B cell (primary cell): Measurements from ENCODE around the gene CILP. TPM values are rescaled to one million over a fixed set of nuclear protein-coding genes. Genes with fewer than 3 reads are reported as not detected.

Experiments
- ATAC-seq: fragments of 200-7000 bp; cut with Tn5 transposase; one replicate; pipeline ENCODE4 v1.10.0; 2021; ENCODE audit warnings: low read depth, mild to moderate bottlenecking, moderate number of reproducible peaks, moderate library complexity
- CTCF ChIA-PET: fragments of 350-600 bp; sonication (Branson Sonifier 250); formaldehyde crosslinking; loops from one replicate; lab custom pipeline; 2021; ENCODE audit warnings: antibody characterized with exemption, inconsistent platforms; lab: Charles Lee
- POLR2A ChIA-PET: fragments of 350-600 bp; sonication (Branson Sonifier 250); formaldehyde crosslinking; loops from one replicate; lab custom pipeline; 2021; ENCODE audit warnings: antibody characterized with exemption; lab: Charles Lee
- DNase-seq: peaks from one replicate; pipeline ENCODE4 v3.0.0; 2013
- H2AFZ ChIP-seq: 2 replicates; pipeline ENCODE4 v1.6.1; 2012; ENCODE audit warnings: mild to moderate bottlenecking, low read depth, low read length; ENCODE audit not compliant: insufficient read depth, poor library complexity, severe bottlenecking
- H3K27ac ChIP-seq, 2 donors: 1 replicate in 1 of 2; 2 replicates in 1 of 2; pipeline ENCODE4 v1.5.1; 2012 to 2013; ENCODE audit warnings: low read length in 2 of 2, mild to moderate bottlenecking in 2 of 2, moderate library complexity in 1 of 2
- H3K27me3 ChIP-seq, 4 experiments: fragments of 200-600 bp in 1 of 4; sonication (generic) in 1 of 4; replicated peaks in 1 of 4; 1 replicate in 2 of 4; 2 replicates in 2 of 4; pipeline versions ENCODE4 v1.6.1 to v1.7.0; 2013 to 2016; ENCODE audit warnings: low read length in 3 of 4, mild to moderate bottlenecking in 2 of 4, mixed read lengths in 1 of 4, moderate library complexity in 1 of 4; ENCODE audit not compliant: insufficient read depth in 4 of 4, control insufficient read depth in 3 of 4; ENCODE audit errors: control extremely low read depth in 1 of 4
- H3K36me3 ChIP-seq, 2 experiments: replicated peaks in 1 of 2; 1 replicate in 1 of 2; 2 replicates in 1 of 2; pipeline versions ENCODE4 v1.6.1 to v1.7.1; 2013; ENCODE audit warnings: low read length in 1 of 2; ENCODE audit not compliant: insufficient read depth in 2 of 2, control insufficient read depth in 1 of 2; ENCODE audit errors: control extremely low read depth in 1 of 2, extremely low read depth in 1 of 2
- H3K4me1 ChIP-seq, 2 donors: fragments of 200-600 bp in 1 of 2; sonication (generic) in 1 of 2; 1 replicate in 1 of 2; 2 replicates in 1 of 2; pipeline versions ENCODE4 v1.5.1 to v1.6.1; 2013 to 2017; ENCODE audit warnings: low read length in 2 of 2; ENCODE audit not compliant: control insufficient read depth in 2 of 2, insufficient read depth in 2 of 2
- H3K4me2 ChIP-seq: replicated peaks from 2 replicates; pipeline ENCODE3; 2012; ENCODE audit warnings: mild to moderate bottlenecking, low read depth, low read length; ENCODE audit not compliant: poor library complexity, severe bottlenecking
- H3K4me3 ChIP-seq, 5 experiments: fragments of 200-600 bp in 1 of 5; sonication (generic) in 1 of 5; 1 replicate in 3 of 5; 2 replicates in 2 of 5; pipeline versions ENCODE4 v1.5.1 to v1.7.0; 2011 to 2016; ENCODE audit warnings: low read length in 4 of 5, mild to moderate bottlenecking in 4 of 5, low read depth in 2 of 5, control low read depth in 1 of 5, moderate library complexity in 1 of 5; ENCODE audit not compliant: insufficient read depth in 1 of 5; ENCODE audit errors: control extremely low read depth in 1 of 5, extremely low read depth in 1 of 5
- H3K79me2 ChIP-seq: fragments of 200-600 bp; sonication (generic); one replicate; pipeline ENCODE4 v1.6.0; 2016; ENCODE audit warnings: low read length; ENCODE audit not compliant: control insufficient read depth, insufficient read depth
- H3K9ac ChIP-seq: fragments of 200-600 bp; sonication (generic); 2 replicates; pipeline ENCODE4 v1.6.1; 2017; ENCODE audit warnings: mild to moderate bottlenecking, low read length, moderate library complexity
- H3K9me3 ChIP-seq, 3 donors: one replicate each; pipeline versions ENCODE4 v1.6.1 to v1.7.1; 2013; ENCODE audit warnings: low read length in 2 of 3; ENCODE audit not compliant: control insufficient read depth in 2 of 3, insufficient read depth in 1 of 3; ENCODE audit errors: control extremely low read depth in 1 of 3
- H4K20me1 ChIP-seq: 2 replicates; pipeline ENCODE4 v1.6.0; 2012; ENCODE audit warnings: mild to moderate bottlenecking, low read length; ENCODE audit not compliant: insufficient read depth, control insufficient read depth, poor library complexity, severe bottlenecking
- H3K27ac Mint-ChIP-seq: one replicate; pipeline ENCODE4 v1.8.0; 2021; ENCODE audit warnings: mixed read lengths
- H3K27me3 Mint-ChIP-seq: one replicate; pipeline ENCODE4 v1.8.0; 2021; ENCODE audit warnings: mixed read lengths
- H3K4me1 Mint-ChIP-seq: one replicate; pipeline ENCODE4 v1.8.0; 2021; ENCODE audit warnings: mixed read lengths
- H3K4me3 Mint-ChIP-seq: one replicate; pipeline ENCODE4 v1.8.0; 2021; ENCODE audit warnings: mixed read lengths
- H3K9me3 Mint-ChIP-seq: one replicate; pipeline ENCODE4 v1.8.0; 2022; ENCODE audit warnings: mixed read lengths; ENCODE audit not compliant: insufficient read depth
- CTCF ChIP-seq: fragments of 200-600 bp; IDR thresholded peaks from one replicate; pipeline ENCODE4 v1.8.0; 2022; ENCODE audit warnings: antibody characterized with exemption, mild to moderate bottlenecking
- EZH2 ChIP-seq: IDR thresholded peaks from 2 replicates; pipeline ENCODE4 v1.6.1; 2012; ENCODE audit warnings: borderline replicate concordance, low read depth, mild to moderate bottlenecking, moderate library complexity, low read length; ENCODE audit not compliant: insufficient read depth, poor library complexity, severe bottlenecking
- WGBS: methylation state at CpG from one replicate; pipeline ENCODE4 v1.1.5; 2013; ENCODE audit warnings: missing lambda C conversion rate; ENCODE audit not compliant: insufficient coverage; 5-methylcytosine and 5-hydroxymethylcytosine counted together
- intact Hi-C: fragments of 100-400 bp; cut with micrococcal nuclease; formaldehyde crosslinking; loops from one replicate; pipeline ENCODE4 v1.10.0; 2022
- polyA plus RNA-seq: library from polyadenylated mRNA; depleted of rRNA; stranded (reverse); fragments of >200 nt; gene quantifications from 2 replicates; pipeline ENCODE4 v1.2.3, GENCODE V29; 2012
- small RNA-seq: library from RNA; depleted of rRNA; stranded (forward); fragments of <200 nt; gene quantifications from one replicate; pipeline ENCODE3, GENCODE V24; 2012; ENCODE audit warnings: low replicate concordance, low read depth; ENCODE audit not compliant: insufficient read length
- total RNA-seq, 2 donors: library from RNA; stranded (reverse); fragments of 120-200 nt in 1 of 2; gene quantifications; 1 replicate in 1 of 2; 2 replicates in 1 of 2; pipeline versions ENCODE4 v1.2.3 to v1.2.4, GENCODE V29; 2013 to 2022

The CILP gene
- total and polyA plus RNA-seq, 2 donors (not counting 1 experiment from before 2014, with no cell fraction given) = 0.52 to 0.94 TPM

- Mint-ChIP-seq H3K4me1 (no peaks in the 10 kb centered on the region), H3K27ac (no peak overlapping the region)
- CTCF ChIA-PET = no interaction called here
Measured at GRCh38 chr15:65147902-65148301, 63.4 kb downstream of the CILP start.

GRCh38 chr15:65146438-65146837 is 64.8 kb downstream of the CILP start:
- no peaks in the 10 kb centered on the region for H3K27me3 Mint-ChIP-seq
- Histone ChIP-seq H3K4me3 (no peak overlapping the region), H3K4me1 (no peaks in the 10 kb centered on the region), H4K20me1 (no peaks in the 10 kb centered on the region), H3K36me3 (peaks cover 2 to 19% of the 10 kb centered on the region in 2 experiments), H3K79me2 (no peaks in the 10 kb centered on the region), H3K9me3 (no peaks in the 10 kb centered on the region), H3K9ac (no peak overlapping the region), H3K4me2 (no peak overlapping the region), H3K27me3 (no peaks in the 10 kb centered on the region), H3K27ac (no peak overlapping the region), H2AFZ (no peak overlapping the region)
- 89% methylated on average over 1 of the region's 4 CpGs for WGBS
- no peak overlapping the region for H3K27ac Mint-ChIP-seq
- H3K9me3 Mint-ChIP-seq = no peaks in the 10 kb centered on the region
- intact Hi-C loops = no loop called here
- DNase-seq (no peak), ATAC-seq (no peak)
- no peak overlapping the region for H3K4me3 Mint-ChIP-seq
- ChIA-PET POLR2A (no interaction called here), CTCF (no interaction called here)
- TF ChIP-seq CTCF (no peak), EZH2 (no peak)
- H3K4me1 Mint-ChIP-seq = no peaks in the 10 kb centered on the region

More at GRCh38 chr15:65147902-65148301, 63.4 kb downstream of the CILP start:
- Histone ChIP-seq H3K27ac (no peak overlapping the region), H3K79me2 (no peaks in the 10 kb centered on the region), H3K9me3 (no peaks in the 10 kb centered on the region), H2AFZ (no peak overlapping the region), H3K9ac (no peak overlapping the region), H3K36me3 (peaks cover 2 to 26% of the 10 kb centered on the region in 2 experiments), H3K4me1 (no peaks in the 10 kb centered on the region), H3K4me2 (no peak overlapping the region), H3K4me3 (no peak overlapping the region), H4K20me1 (no peaks in the 10 kb centered on the region), H3K27me3 (no peaks in the 10 kb centered on the region)
- POLR2A ChIA-PET = no interaction called here
- no peaks in the 10 kb centered on the region for H3K27me3 Mint-ChIP-seq
- TF ChIP-seq EZH2 (no peak), CTCF (no peak)
- no CpG with 5 or more reads among the region's 3 CpGs for WGBS
- DNase-seq (no peak), ATAC-seq (no peak)
- intact Hi-C loops = no loop called here
- no peaks in the 10 kb centered on the region for H3K9me3 Mint-ChIP-seq
- no peak overlapping the region for H3K4me3 Mint-ChIP-seq

Small RNA genes within 50 kb of the gene (small RNA-seq; reads per million reads assigned to genes)
- gene AC068213.1 = not detected
- not detected for gene RNU6-686P

Other genes with a start within 250 kb of the CILP start
- 94.4 and 95.5 TPM in 2 replicates for gene SPG21, start 221.6 kb downstream of the CILP start, total RNA-seq
- gene SPG21, start 221.6 kb downstream of the CILP start, polyA plus RNA-seq = 43.7 and 52.2 TPM in 2 replicates
- 14.3 and 15.5 TPM in 2 replicates for gene MTFMT, start 181.8 kb downstream of the CILP start, total RNA-seq
- 7.9 and 10.0 TPM in 2 replicates for gene MTFMT, start 181.8 kb downstream of the CILP start, polyA plus RNA-seq
- not detected in 2 replicates for gene SLC51B, start 166.1 kb downstream of the CILP start, total RNA-seq
- gene SLC51B, start 166.1 kb downstream of the CILP start, polyA plus RNA-seq = not detected in 2 replicates
- gene RASL12, start 143.5 kb downstream of the CILP start, total RNA-seq = not detected in 2 replicates
- gene RASL12, start 143.5 kb downstream of the CILP start, polyA plus RNA-seq = not detected in 2 replicates
- gene KBTBD13, start 134.7 kb downstream of the CILP start, total RNA-seq = not detected in 2 replicates
- not detected in 2 replicates for gene KBTBD13, start 134.7 kb downstream of the CILP start, polyA plus RNA-seq
- gene UBAP1L, start 96.3 kb downstream of the CILP start, total RNA-seq = 18.4 and 19.9 TPM in 2 replicates
- 8.4 and 8.5 TPM in 2 replicates for gene UBAP1L, start 96.3 kb downstream of the CILP start, polyA plus RNA-seq
- gene PDCD7, start 77.7 kb downstream of the CILP start, total RNA-seq = 43.2 and 47.0 TPM in 2 replicates
- 14.4 and 34.6 TPM in 2 replicates for gene PDCD7, start 77.7 kb downstream of the CILP start, polyA plus RNA-seq
- gene CLPX, start 26.1 kb downstream of the CILP start, total RNA-seq = 54.5 and 63.1 TPM in 2 replicates
- gene CLPX, start 26.1 kb downstream of the CILP start, polyA plus RNA-seq = 16.6 and 30.9 TPM in 2 replicates
- gene PARP16, start 75.4 kb upstream of the CILP start, total RNA-seq = 18.2 and 21.6 TPM in 2 replicates
- gene PARP16, start 75.4 kb upstream of the CILP start, polyA plus RNA-seq = 13.9 and 19.1 TPM in 2 replicates
- not detected in 2 replicates for gene RNU5A-1, start 84.6 kb upstream of the CILP start, total RNA-seq
- not detected in 2 replicates for gene RNU5A-1, start 84.6 kb upstream of the CILP start, polyA plus RNA-seq
- gene RNU5B-1, start 93.2 kb upstream of the CILP start, total RNA-seq = 17.4 and 21.7 TPM in 2 replicates
- not detected in 2 replicates for gene RNU5B-1, start 93.2 kb upstream of the CILP start, polyA plus RNA-seq
- not detected in 2 replicates for gene IGDCC3, start 166.5 kb upstream of the CILP start, total RNA-seq
- not detected in 2 replicates for gene IGDCC3, start 166.5 kb upstream of the CILP start, polyA plus RNA-seq
- gene IGDCC4, start 211.5 kb upstream of the CILP start, total RNA-seq = not detected in 2 replicates
- 0.09 TPM in 1 of 2 replicates, not detected in the other for gene IGDCC4, start 211.5 kb upstream of the CILP start, polyA plus RNA-seq